ENCODE measurements around the gene EGFR.

The EGFR gene

GRCh38 chr7:55081068-55081467 lies 62.3 kb downstream of the EGFR start:
- Histone ChIP-seq H3K27me3 (ENCODE audit: low read length) (no peaks in the 10 kb centered on the region), H3K9ac (ENCODE audit: low read length) (no peak overlapping the region), H3K9me2 (replicated peaks; ENCODE audit: insufficient read depth, low read length) (no peaks in the 10 kb centered on the region), H3K36me3 (ENCODE audit: low read length) (no peaks in the 10 kb centered on the region), H2AFZ (ENCODE audit: low read depth, low read length, severe bottlenecking) (no peak overlapping the region), H4K20me1 (ENCODE audit: low read depth, low read length) (no peaks in the 10 kb centered on the region), H3K4me2 (ENCODE audit: low read depth, low read length, poor library complexity, severe bottlenecking) (no peak overlapping the region), H3K79me2 (ENCODE audit: insufficient read depth, low read length) (no peaks in the 10 kb centered on the region), H3K4me3 (ENCODE audit: insufficient read depth, low read length, poor library complexity, severe bottlenecking) (no peak overlapping the region), H3F3A (ENCODE audit: insufficient read depth) (no peaks in the 10 kb centered on the region), H3K9me3 (ENCODE audit: insufficient read depth, low read length) (no peaks in the 10 kb centered on the region), H3K27ac (ENCODE audit: low read depth, low read length) (no peak overlapping the region)
- TF ChIP-seq EZH2phosphoT487 (conservative IDR thresholded peaks at IDR 0.05; ENCODE audit: low read length): no peak
- TF ChIP-seq CTCF (IDR thresholded peaks at IDR 0.05; ENCODE audit: insufficient read depth, low read length, poor library complexity, severe bottlenecking): no peak

- Histone ChIP-seq H2AFZ (ENCODE audit: low read depth, low read length, severe bottlenecking) (no peak overlapping the region), H4K20me1 (ENCODE audit: low read depth, low read length) (no peaks in the 10 kb centered on the region), H3K4me3 (ENCODE audit: insufficient read depth, low read length, poor library complexity, severe bottlenecking) (no peak overlapping the region), H3K27me3 (ENCODE audit: low read length) (no peaks in the 10 kb centered on the region), H3K4me2 (ENCODE audit: low read depth, low read length, poor library complexity, severe bottlenecking) (no peak overlapping the region), H3F3A (ENCODE audit: insufficient read depth) (no peaks in the 10 kb centered on the region), H3K9me3 (ENCODE audit: insufficient read depth, low read length) (no peaks in the 10 kb centered on the region), H3K9ac (ENCODE audit: low read length) (no peak overlapping the region), H3K27ac (ENCODE audit: low read depth, low read length) (no peak overlapping the region), H3K9me2 (replicated peaks; ENCODE audit: insufficient read depth, low read length) (no peaks in the 10 kb centered on the region), H3K79me2 (ENCODE audit: insufficient read depth, low read length) (no peaks in the 10 kb centered on the region), H3K36me3 (ENCODE audit: low read length) (no peaks in the 10 kb centered on the region)
- TF ChIP-seq CTCF (IDR thresholded peaks at IDR 0.05; ENCODE audit: insufficient read depth, low read length, poor library complexity, severe bottlenecking) (no peak), EZH2phosphoT487 (conservative IDR thresholded peaks at IDR 0.05; ENCODE audit: low read length) (no peak)
Observed at GRCh38 chr7:55081472-55082227, 62.8 kb downstream of the EGFR start.

GRCh38 chr7:55082228-55082603 lies 63.4 kb downstream of the EGFR start:
- Histone ChIP-seq H3F3A (ENCODE audit: insufficient read depth) (no peaks in the 10 kb centered on the region), H3K36me3 (ENCODE audit: low read length) (no peaks in the 10 kb centered on the region), H4K20me1 (ENCODE audit: low read depth, low read length) (no peaks in the 10 kb centered on the region), H3K9ac (ENCODE audit: low read length) (no peak overlapping the region), H3K27ac (ENCODE audit: low read depth, low read length) (no peak overlapping the region), H3K4me2 (ENCODE audit: low read depth, low read length, poor library complexity, severe bottlenecking) (no peak overlapping the region), H3K79me2 (ENCODE audit: insufficient read depth, low read length) (no peaks in the 10 kb centered on the region), H2AFZ (ENCODE audit: low read depth, low read length, severe bottlenecking) (no peak overlapping the region), H3K9me3 (ENCODE audit: insufficient read depth, low read length) (no peaks in the 10 kb centered on the region), H3K4me3 (ENCODE audit: insufficient read depth, low read length, poor library complexity, severe bottlenecking) (no peak overlapping the region), H3K27me3 (ENCODE audit: low read length) (no peaks in the 10 kb centered on the region), H3K9me2 (replicated peaks; ENCODE audit: insufficient read depth, low read length) (no peaks in the 10 kb centered on the region)
- no peak for TF ChIP-seq EZH2phosphoT487 (conservative IDR thresholded peaks at IDR 0.05; ENCODE audit: low read length)
- no peak for TF ChIP-seq CTCF (IDR thresholded peaks at IDR 0.05; ENCODE audit: insufficient read depth, low read length, poor library complexity, severe bottlenecking)
